Activated T-helper 2 cell treated with anti-CD3 and anti-CD28 coated beads, Interferon-gamma antibody, Interleukin-2, Interleukin-4, amounts not matched to agents 10 μg/mL and 5 μg/mL and 100 μg/mL, durations not matched to agents 14 hours and 24 hours and 36 hours (primary cell): ENCODE measurements around the gene SERINC2. TPM values are rescaled to one million over a fixed set of nuclear protein-coding genes. Genes with fewer than 3 reads are reported as not detected.

ENCODE experiments used
- DNase-seq: peaks from one replicate; pipeline ENCODE4 v3.0.0; 2021; ENCODE audit warnings: low spot score
- H3K27ac Mint-ChIP-seq: one replicate; pipeline ENCODE4 v1.8.0; 2021; ENCODE audit warnings: mixed read lengths
- H3K27me3 Mint-ChIP-seq: one replicate; pipeline ENCODE4 v1.8.0; 2021; ENCODE audit warnings: low read depth, mixed read lengths
- H3K36me3 Mint-ChIP-seq: one replicate; pipeline ENCODE4 v1.8.0; 2021; ENCODE audit warnings: low read depth, mixed read lengths
- H3K4me1 Mint-ChIP-seq: one replicate; pipeline ENCODE4 v1.8.0; 2021; ENCODE audit warnings: low read depth, mixed read lengths
- H3K4me3 Mint-ChIP-seq: one replicate; pipeline ENCODE4 v1.8.0; 2021; ENCODE audit warnings: low read depth, mild to moderate bottlenecking, moderate library complexity, mixed read lengths
- H3K9me3 Mint-ChIP-seq: one replicate; pipeline ENCODE4 v1.8.0; 2021; ENCODE audit warnings: mixed read lengths
- intact Hi-C: fragments of 100-400 bp; cut with micrococcal nuclease; formaldehyde crosslinking; loops from one replicate; pipeline ENCODE4 v1.15.1; 2023
- total RNA-seq: library from RNA; stranded (reverse); gene quantifications from 2 replicates; pipeline ENCODE4 v1.2.3, GENCODE V29; 2022

The SERINC2 gene
- total RNA-seq, 1 donor from 2014 or later, result 0.27 TPM

DNA sequence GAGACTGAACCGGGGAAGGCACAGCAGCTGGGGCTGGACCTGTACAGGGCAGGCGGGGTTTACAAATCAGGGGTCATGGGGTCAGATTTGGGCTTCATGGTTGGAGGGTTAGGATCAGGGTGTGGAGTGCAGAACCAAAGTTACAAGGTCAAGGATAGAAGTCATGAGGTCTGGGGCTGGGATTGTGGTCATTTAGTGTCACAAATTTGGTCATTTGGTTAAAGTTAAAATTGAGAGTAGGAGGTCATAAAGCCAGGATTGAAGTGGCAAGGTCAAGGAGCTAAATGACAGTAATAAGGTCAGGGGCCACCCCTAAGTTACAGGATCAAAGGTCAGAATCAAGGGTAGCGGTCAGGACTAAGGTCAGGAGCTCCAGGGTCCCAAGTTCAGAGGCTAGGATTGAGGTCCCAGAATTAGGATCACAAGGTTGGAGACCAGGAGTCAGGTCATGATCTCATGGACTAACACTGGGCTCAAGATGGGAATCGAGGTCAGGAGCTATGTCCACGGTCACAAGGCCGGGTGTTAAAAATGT, 20.4 kb downstream of the SERINC2 start:
- H3K4me3 Mint-ChIP-seq, result no peak overlapping the region
- H3K9me3 Mint-ChIP-seq, result no peaks in the 10 kb centered on the region
- H3K27me3 Mint-ChIP-seq, result no peaks in the 10 kb centered on the region
- DNase-seq, result no peak
- H3K36me3 Mint-ChIP-seq, result no peaks in the 10 kb centered on the region
- H3K4me1 Mint-ChIP-seq, result no peaks in the 10 kb centered on the region
- no peak overlapping the region for H3K27ac Mint-ChIP-seq
- intact Hi-C loops, result no loop called here

DNA sequence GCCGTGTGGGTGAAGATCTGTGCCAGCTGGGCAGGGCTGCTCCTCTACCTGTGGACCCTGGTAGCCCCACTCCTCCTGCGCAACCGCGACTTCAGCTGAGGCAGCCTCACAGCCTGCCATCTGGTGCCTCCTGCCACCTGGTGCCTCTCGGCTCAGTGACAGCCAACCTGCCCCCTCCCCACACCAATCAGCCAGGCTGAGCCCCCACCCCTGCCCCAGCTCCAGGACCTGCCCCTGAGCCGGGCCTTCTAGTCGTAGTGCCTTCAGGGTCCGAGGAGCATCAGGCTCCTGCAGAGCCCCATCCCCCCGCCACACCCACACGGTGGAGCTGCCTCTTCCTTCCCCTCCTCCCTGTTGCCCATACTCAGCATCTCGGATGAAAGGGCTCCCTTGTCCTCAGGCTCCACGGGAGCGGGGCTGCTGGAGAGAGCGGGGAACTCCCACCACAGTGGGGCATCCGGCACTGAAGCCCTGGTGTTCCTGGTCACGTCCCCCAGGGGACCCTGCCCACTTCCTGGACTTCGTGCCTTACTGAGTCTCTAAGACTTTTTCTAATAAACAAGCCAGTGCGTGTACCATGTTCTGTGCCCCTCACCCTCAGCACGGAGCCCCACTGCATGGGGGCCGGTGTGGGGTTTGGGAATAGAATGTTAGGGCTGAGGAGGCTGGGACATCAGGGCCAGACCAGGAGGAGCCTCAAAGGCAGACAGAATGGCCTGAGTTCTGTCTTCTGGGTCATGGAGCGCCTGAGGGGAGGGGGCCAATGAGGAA, 21.3 kb downstream of the SERINC2 start:
- no peaks in the 10 kb centered on the region for H3K27me3 Mint-ChIP-seq
- no peaks in the 10 kb centered on the region for H3K36me3 Mint-ChIP-seq
- H3K27ac Mint-ChIP-seq, result no peak overlapping the region
- no peaks in the 10 kb centered on the region for H3K4me1 Mint-ChIP-seq
- DNase-seq, result no peak
- intact Hi-C loops, result no loop called here
- H3K4me3 Mint-ChIP-seq, result no peak overlapping the region
- H3K9me3 Mint-ChIP-seq, result no peaks in the 10 kb centered on the region

- no peak for DNase-seq
- no peaks in the 10 kb centered on the region for H3K27me3 Mint-ChIP-seq
- H3K4me3 Mint-ChIP-seq, result no peak overlapping the region
- no peaks in the 10 kb centered on the region for H3K36me3 Mint-ChIP-seq
- H3K9me3 Mint-ChIP-seq, result no peaks in the 10 kb centered on the region
- H3K27ac Mint-ChIP-seq, result no peak overlapping the region
- no peaks in the 10 kb centered on the region for H3K4me1 Mint-ChIP-seq
- intact Hi-C loops, result no loop called here
Observed at GRCh38 chr1:31434979-31435378, 22.0 kb downstream of the SERINC2 start.

GRCh38 chr1:31435471-31436409, 22.7 kb downstream of the SERINC2 start:
- H3K4me1 Mint-ChIP-seq, result no peaks in the 10 kb centered on the region
- H3K27ac Mint-ChIP-seq, result no peak overlapping the region
- DNase-seq, result no peak
- intact Hi-C loops, result no loop called here
- H3K4me3 Mint-ChIP-seq, result no peak overlapping the region
- H3K27me3 Mint-ChIP-seq, result no peaks in the 10 kb centered on the region
- H3K9me3 Mint-ChIP-seq, result no peaks in the 10 kb centered on the region
- H3K36me3 Mint-ChIP-seq, result no peaks in the 10 kb centered on the region

GRCh38 chr1:31436596-31437432, 23.8 kb downstream of the SERINC2 start:
- Mint-ChIP-seq H3K9me3 (no peaks in the 10 kb centered on the region), H3K27me3 (no peaks in the 10 kb centered on the region), H3K4me3 (no peak overlapping the region), H3K36me3 (no peaks in the 10 kb centered on the region), H3K4me1 (no peaks in the 10 kb centered on the region), H3K27ac (no peak overlapping the region)
- intact Hi-C loops, result no loop called here
- DNase-seq, result no peak

DNA sequence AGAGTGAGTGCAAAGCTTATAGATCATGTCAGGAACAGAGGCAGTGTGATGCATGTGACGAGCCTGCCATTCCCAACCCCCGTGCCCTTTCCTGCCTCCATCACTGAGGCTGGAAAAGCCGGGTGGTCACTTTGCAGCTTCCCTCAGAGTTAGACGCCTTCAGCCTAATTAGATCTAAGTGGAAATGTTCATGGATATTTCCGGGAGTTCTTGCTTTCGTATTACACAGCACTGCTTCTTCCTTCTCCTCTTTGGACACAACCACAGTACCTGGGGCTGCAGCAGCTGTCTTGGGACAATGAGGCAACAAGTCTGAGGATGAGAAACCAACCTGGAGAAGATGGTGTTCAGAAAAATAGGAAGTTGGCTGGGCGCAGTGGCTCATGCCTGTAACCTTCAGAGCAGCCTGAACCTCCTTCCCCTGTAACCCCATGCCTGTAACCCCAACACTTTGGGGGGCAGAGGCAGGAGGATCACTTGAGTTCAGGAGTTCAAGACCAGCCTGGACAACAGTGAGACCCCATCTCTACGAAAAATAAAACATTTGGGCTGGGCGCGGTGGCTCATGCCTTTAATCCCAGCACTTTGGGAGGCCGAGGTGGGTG, 24.5 kb downstream of the SERINC2 start:
- DNase-seq, result no peak
- no peak overlapping the region for H3K4me3 Mint-ChIP-seq
- H3K27me3 Mint-ChIP-seq, result no peaks in the 10 kb centered on the region
- intact Hi-C loops, result no loop called here
- H3K27ac Mint-ChIP-seq, result no peak overlapping the region
- no peaks in the 10 kb centered on the region for H3K9me3 Mint-ChIP-seq
- H3K4me1 Mint-ChIP-seq, result no peaks in the 10 kb centered on the region
- H3K36me3 Mint-ChIP-seq, result no peaks in the 10 kb centered on the region

DNA sequence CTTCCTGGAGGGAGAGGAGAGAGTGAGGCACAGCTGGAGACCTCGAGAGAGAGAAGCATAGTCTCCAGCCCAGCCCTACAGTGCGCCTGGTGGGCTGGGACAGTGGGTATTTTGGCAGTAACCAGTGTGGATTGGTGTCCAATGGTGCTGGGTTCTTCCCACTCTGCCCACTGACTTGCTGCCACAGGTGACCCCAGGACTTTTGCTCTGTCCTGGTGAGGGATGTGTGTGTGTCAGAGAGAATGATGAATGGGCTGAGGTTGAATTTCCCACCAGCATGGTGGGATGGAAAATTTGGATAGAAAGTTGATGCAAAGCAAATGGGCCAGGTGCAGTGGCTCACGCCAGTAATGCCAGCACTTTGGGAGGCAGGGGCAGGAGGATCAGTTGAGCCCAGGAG, 26.3 kb downstream of the SERINC2 start:
- no peak overlapping the region for H3K4me3 Mint-ChIP-seq
- intact Hi-C loops, result no loop called here

DNA sequence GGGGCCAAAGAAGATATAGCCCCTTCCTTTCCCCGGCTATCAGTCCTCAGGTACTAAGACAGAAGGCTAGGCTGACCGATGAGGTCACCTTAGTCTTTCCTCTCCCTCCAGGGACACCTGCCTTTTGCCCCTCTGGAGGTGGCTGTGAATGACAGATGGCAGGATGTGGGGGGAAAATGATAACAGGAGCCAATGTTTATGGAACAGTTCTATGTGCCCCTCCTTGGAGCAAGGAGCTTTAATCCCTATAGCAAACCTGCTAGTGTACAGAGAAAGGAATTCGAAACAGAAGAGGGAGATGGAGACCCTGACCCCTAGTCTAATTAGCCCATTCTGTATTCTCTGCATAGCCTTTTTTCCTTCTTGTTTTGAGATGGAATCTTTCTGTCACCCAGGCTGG, 28.1 kb downstream of the SERINC2 start:
- intact Hi-C loops, result no loop called here
- Mint-ChIP-seq H3K4me1 (no peaks in the 10 kb centered on the region), H3K27ac (no peak overlapping the region), H3K27me3 (no peaks in the 10 kb centered on the region), H3K4me3 (no peak overlapping the region), H3K36me3 (no peaks in the 10 kb centered on the region), H3K9me3 (no peaks in the 10 kb centered on the region)
- DNase-seq, result no peak

More for the DNA sequence above, 26.3 kb downstream of the SERINC2 start:
- no peak overlapping the region for H3K27ac Mint-ChIP-seq
- no peaks in the 10 kb centered on the region for H3K36me3 Mint-ChIP-seq
- H3K27me3 Mint-ChIP-seq, result no peaks in the 10 kb centered on the region
- no peak for DNase-seq
- no peaks in the 10 kb centered on the region for H3K9me3 Mint-ChIP-seq
- no peaks in the 10 kb centered on the region for H3K4me1 Mint-ChIP-seq

DNA sequence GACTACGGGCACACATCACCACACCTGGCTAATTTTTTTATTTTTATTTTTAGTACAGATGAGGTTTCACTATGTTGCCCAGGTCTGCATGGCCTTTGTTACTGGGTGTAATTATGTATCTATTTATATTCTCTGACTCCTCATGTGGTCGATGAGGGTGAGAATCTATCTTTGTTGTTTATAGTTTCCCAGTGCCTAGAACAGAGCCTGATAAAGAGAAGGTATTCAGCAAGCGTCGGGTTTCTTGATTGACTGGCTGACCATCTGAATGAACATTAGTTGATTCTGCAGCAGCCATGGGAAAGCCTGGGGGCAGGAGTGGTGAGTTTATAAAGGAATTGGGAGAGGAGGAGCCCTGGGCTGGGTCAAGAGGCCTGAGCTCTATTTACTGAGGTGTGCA, 28.5 kb downstream of the SERINC2 start:
- Mint-ChIP-seq H3K4me1 (no peaks in the 10 kb centered on the region), H3K36me3 (no peaks in the 10 kb centered on the region), H3K4me3 (no peak overlapping the region), H3K9me3 (no peaks in the 10 kb centered on the region), H3K27me3 (no peaks in the 10 kb centered on the region), H3K27ac (no peak overlapping the region)
- intact Hi-C loops, result no loop called here
- DNase-seq, result no peak

DNA sequence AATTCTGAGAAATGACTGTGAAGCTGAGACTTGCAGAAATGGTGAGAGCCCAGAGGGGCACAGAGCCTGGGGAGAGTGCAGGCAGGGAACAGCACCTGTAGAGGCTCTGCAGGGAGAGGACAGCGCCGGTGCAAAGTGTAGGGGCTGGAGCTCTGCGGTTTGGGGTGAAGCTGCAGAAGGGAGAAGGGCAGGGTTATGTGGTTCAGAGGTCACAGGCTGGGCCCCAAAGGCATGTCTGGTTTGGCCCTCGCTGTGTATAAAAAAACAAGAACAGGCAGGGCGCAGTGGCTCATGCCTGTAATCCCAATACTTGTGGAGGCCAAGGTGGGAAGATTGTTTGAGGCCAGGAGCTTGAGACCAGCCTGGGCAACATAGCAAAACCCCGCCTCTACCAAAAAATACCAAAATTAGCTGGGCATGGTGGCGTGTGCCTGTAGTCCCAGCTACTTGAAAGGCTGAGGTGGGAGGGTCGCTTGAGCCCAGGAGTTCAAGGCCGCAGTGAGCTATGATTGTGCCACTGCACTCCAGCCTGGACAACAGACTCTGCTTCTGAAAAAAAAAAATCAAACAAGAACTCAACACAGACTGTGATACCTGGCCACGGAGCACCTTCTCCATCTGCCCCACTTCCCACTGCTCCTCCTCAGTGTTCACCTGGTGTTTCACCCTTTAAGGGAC, 29.1 kb downstream of the SERINC2 start:
- Mint-ChIP-seq H3K27ac (no peak overlapping the region), H3K27me3 (no peaks in the 10 kb centered on the region), H3K4me3 (no peak overlapping the region), H3K36me3 (no peaks in the 10 kb centered on the region), H3K9me3 (no peaks in the 10 kb centered on the region), H3K4me1 (no peaks in the 10 kb centered on the region)
- intact Hi-C loops, result no loop called here
- DNase-seq, result no peak

DNA sequence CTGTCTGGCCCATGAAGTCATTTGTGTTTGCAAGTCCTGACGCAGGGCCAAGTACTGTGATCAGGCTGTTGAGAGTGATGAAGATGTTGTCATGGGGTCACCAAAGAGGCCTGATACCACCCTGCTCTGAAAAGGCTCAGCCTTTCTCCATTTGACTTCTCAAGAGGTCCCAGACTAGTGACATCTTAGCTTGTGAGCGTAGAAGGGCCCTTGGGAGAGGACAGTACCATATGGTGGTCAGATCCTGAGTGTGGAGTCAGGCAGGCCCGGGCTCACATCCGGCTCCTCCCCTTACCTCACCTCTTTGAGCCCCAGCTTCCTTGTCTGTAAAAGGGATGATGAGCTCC, 29.6 kb downstream of the SERINC2 start:
- intact Hi-C loops, result no loop called here
- Mint-ChIP-seq H3K36me3 (no peaks in the 10 kb centered on the region), H3K4me3 (no peak overlapping the region), H3K27ac (no peak overlapping the region), H3K9me3 (no peaks in the 10 kb centered on the region), H3K27me3 (no peaks in the 10 kb centered on the region), H3K4me1 (no peaks in the 10 kb centered on the region)
- DNase-seq, result no peak

GRCh38 chr1:31443673-31444072, 30.7 kb downstream of the SERINC2 start:
- Mint-ChIP-seq H3K4me1 (no peaks in the 10 kb centered on the region), H3K4me3 (no peak overlapping the region), H3K27me3 (no peaks in the 10 kb centered on the region), H3K27ac (no peak overlapping the region), H3K9me3 (no peaks in the 10 kb centered on the region), H3K36me3 (no peaks in the 10 kb centered on the region)
- intact Hi-C loops, result no loop called here
- no peak for DNase-seq
